WERI-Rb-1 (cell line): Measurements from ENCODE around the gene HSPBP1.

Experiments used
- DNase-seq: peaks from one replicate; pipeline ENCODE4 v3.0.0-alpha.2; 2020
- H3K27ac ChIP-seq: fragments of 250-450 bp; sonication (Bioruptor Pico); 2 replicates; pipeline ENCODE4 v1.5.1; 2020; ENCODE audit warnings: mild to moderate bottlenecking, moderate library complexity
- H3K27me3 ChIP-seq: fragments of 250-450 bp; sonication (Bioruptor Pico); 2 replicates; pipeline ENCODE4 v1.5.1; 2021; ENCODE audit warnings: mild to moderate bottlenecking, low read depth, moderate library complexity; ENCODE audit not compliant: insufficient read depth, severe bottlenecking
- H3K36me3 ChIP-seq: fragments of 250-450 bp; sonication (Bioruptor Pico); 2 replicates; pipeline ENCODE4 v1.5.1; 2020; ENCODE audit warnings: mild to moderate bottlenecking, moderate library complexity
- H3K4me3 ChIP-seq: 2 replicates; pipeline ENCODE4 v1.5.1; 2011; ENCODE audit warnings: low read depth, mild to moderate bottlenecking, control low read depth, low read length
- H3K9me3 ChIP-seq: fragments of 250-450 bp; sonication (Bioruptor Pico); 2 replicates; pipeline ENCODE4 v1.5.1; 2021; ENCODE audit warnings: mild to moderate bottlenecking, moderate library complexity; ENCODE audit not compliant: severe bottlenecking
- TF ChIP-seq, protein P1 (sequence below): IDR thresholded peaks from 2 replicates; pipeline ENCODE4 v1.5.1; 2011; ENCODE audit warnings: low read depth, mild to moderate bottlenecking, control low read depth, inconsistent platforms, low read length

HSPBP1 gene

DNA sequence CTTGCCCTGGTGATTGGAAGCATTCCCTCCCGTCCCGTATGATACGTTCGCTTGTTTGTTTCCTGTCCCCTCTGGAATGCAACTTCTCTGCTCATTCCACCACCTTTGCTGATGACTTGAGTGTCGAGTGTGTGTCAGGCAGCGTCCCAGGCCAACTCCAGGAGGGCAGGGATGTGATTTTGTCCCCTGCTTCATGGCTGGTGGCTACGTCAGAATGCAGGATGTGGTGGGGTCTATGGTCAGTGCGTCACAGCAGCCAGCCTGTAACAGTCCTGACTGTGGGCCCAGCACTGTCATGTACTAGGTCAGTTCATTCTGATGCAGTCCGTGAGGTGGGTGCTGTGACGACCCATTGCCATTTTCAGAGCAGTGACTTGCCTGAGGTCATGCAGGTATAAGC, 20.1 kb upstream of the HSPBP1 start:
- Histone ChIP-seq H3K9me3 (no peaks in the 10 kb centered on the region), H3K36me3 (peaks cover 58% of the 10 kb centered on the region), H3K27ac (no peak overlapping the region), H3K4me3 (no peak overlapping the region), H3K27me3 (no peaks in the 10 kb centered on the region)
- TF ChIP-seq, protein P1, sequence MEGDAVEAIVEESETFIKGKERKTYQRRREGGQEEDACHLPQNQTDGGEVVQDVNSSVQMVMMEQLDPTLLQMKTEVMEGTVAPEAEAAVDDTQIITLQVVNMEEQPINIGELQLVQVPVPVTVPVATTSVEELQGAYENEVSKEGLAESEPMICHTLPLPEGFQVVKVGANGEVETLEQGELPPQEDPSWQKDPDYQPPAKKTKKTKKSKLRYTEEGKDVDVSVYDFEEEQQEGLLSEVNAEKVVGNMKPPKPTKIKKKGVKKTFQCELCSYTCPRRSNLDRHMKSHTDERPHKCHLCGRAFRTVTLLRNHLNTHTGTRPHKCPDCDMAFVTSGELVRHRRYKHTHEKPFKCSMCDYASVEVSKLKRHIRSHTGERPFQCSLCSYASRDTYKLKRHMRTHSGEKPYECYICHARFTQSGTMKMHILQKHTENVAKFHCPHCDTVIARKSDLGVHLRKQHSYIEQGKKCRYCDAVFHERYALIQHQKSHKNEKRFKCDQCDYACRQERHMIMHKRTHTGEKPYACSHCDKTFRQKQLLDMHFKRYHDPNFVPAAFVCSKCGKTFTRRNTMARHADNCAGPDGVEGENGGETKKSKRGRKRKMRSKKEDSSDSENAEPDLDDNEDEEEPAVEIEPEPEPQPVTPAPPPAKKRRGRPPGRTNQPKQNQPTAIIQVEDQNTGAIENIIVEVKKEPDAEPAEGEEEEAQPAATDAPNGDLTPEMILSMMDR: no peak
- no peak for DNase-seq

GRCh38 chr19:55297267-55297666, 17.4 kb upstream of the HSPBP1 start:
- TF ChIP-seq, protein P1: no peak
- Histone ChIP-seq H3K27me3 (no peaks in the 10 kb centered on the region), H3K4me3 (no peak overlapping the region), H3K9me3 (no peaks in the 10 kb centered on the region), H3K36me3 (peaks cover 56% of the 10 kb centered on the region), H3K27ac (no peak overlapping the region)
- no peak for DNase-seq

- H3K36me3 ChIP-seq: peaks cover 53% of the 10 kb centered on the region
- no peaks in the 10 kb centered on the region for H3K9me3 ChIP-seq
- H3K27me3 ChIP-seq: no peaks in the 10 kb centered on the region
- H3K27ac ChIP-seq: no peak overlapping the region
- TF ChIP-seq, protein P1: no peak
- no peak overlapping the region for H3K4me3 ChIP-seq
- no peak for DNase-seq
Observed at GRCh38 chr19:55289117-55289796, 9.3 kb upstream of the HSPBP1 start.

- H3K4me3 ChIP-seq: no peak overlapping the region
Observed at GRCh38 chr19:55287361-55288079, 7.6 kb upstream of the HSPBP1 start.

DNA sequence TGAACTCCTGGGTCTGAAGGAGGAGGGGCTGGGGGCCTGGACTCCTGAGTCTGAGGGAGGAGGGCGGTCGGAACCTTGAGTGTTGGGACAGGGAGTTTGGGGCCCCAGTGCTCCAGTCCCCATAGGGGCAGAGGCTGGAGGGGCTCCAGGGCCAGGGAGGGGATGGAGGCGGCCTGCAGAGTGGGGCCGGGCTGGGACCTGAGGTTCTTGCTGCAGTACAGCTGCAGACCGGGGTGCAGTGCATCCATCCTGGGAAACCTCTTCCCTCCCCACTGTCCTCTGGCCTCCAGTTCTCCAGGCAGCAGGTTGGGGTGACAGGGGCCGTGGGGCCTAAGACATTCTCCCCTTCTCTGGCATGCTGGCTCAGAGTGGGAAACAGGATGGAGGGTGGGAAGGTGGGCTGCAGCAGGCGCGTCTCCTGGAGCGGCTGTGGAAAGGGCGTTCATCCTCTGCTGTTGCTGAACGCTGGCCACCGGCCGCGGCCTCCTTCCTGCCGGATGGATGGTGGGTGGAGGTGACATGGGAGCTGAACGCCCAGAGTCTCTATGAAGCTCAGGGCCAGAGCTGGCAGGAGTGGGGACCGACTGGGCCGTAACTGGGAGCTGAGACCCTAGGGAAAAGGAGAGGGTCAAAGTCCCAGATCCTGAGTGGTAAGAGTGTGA, 5.5 kb upstream of the HSPBP1 start:
- H3K4me3 ChIP-seq: no peak overlapping the region

More at GRCh38 chr19:55287361-55288079, 7.6 kb upstream of the HSPBP1 start:
- H3K9me3 ChIP-seq: no peaks in the 10 kb centered on the region
- H3K27ac ChIP-seq: no peak overlapping the region
- peaks cover 42% of the 10 kb centered on the region for H3K36me3 ChIP-seq
- H3K27me3 ChIP-seq: no peaks in the 10 kb centered on the region
- no peak for DNase-seq
- TF ChIP-seq, protein P1: no peak

More for the DNA sequence above, 5.5 kb upstream of the HSPBP1 start:
- Histone ChIP-seq H3K9me3 (no peaks in the 10 kb centered on the region), H3K27ac (no peak overlapping the region), H3K27me3 (no peaks in the 10 kb centered on the region), H3K36me3 (peaks cover 25% of the 10 kb centered on the region)
- TF ChIP-seq, protein P1: no peak
- DNase-seq: no peak
